Calu3 (cell line): ENCODE results near the gene CELA2A. TPM values are rescaled to one million over a fixed set of nuclear protein-coding genes. Genes with fewer than 3 reads are reported as not detected.

Experiments used
- BruUV-seq: library from RNA; stranded (reverse); fragments of 400-500 nt; replicated peaks from 2 replicates; lab custom pipeline; 2021; lab: Mats Ljungman, UMichigan
- CTCF ChIA-PET: fragments of 300-600 bp; sonication (Branson Sonifier 250); formaldehyde crosslinking; loops from one replicate; lab custom pipeline; 2022; ENCODE audit warnings: antibody characterized with exemption; lab: Charles Lee
- DNase-seq: peaks from one replicate; pipeline ENCODE4 v3.0.0; 2022
- H3K27ac Mint-ChIP-seq: one replicate; pipeline ENCODE4 v1.8.0; 2022; ENCODE audit warnings: mixed read lengths; ENCODE audit not compliant: unreplicated experiment
- H3K27me3 Mint-ChIP-seq: one replicate; pipeline ENCODE4 v1.8.0; 2022; ENCODE audit warnings: mixed read lengths; ENCODE audit not compliant: unreplicated experiment
- H3K36me3 Mint-ChIP-seq: one replicate; pipeline ENCODE4 v1.8.0; 2022; ENCODE audit warnings: mild to moderate bottlenecking, moderate library complexity, mixed read lengths; ENCODE audit not compliant: insufficient read depth, unreplicated experiment
- H3K4me1 Mint-ChIP-seq: one replicate; pipeline ENCODE4 v1.8.0; 2022; ENCODE audit warnings: mild to moderate bottlenecking, low read depth, mixed read lengths; ENCODE audit not compliant: unreplicated experiment
- H3K4me3 Mint-ChIP-seq: one replicate; pipeline ENCODE4 v1.8.0; 2022; ENCODE audit warnings: mild to moderate bottlenecking, low read depth, moderate library complexity, mixed read lengths; ENCODE audit not compliant: unreplicated experiment
- H3K9me3 Mint-ChIP-seq: one replicate; pipeline ENCODE4 v1.8.0; 2022; ENCODE audit warnings: low read depth, mixed read lengths; ENCODE audit not compliant: unreplicated experiment
- intact Hi-C: fragments of 100-400 bp; cut with micrococcal nuclease; formaldehyde crosslinking; loops from one replicate; pipeline ENCODE4 v1.10.0; 2022; ENCODE audit not compliant: unreplicated experiment
- total RNA-seq: library from RNA; stranded (reverse); gene quantifications from 2 replicates; pipeline ENCODE4 v1.2.3, GENCODE V29; 2022
- TF ChIP-seq, protein P1 (sequence below): fragments of 200-600 bp; IDR thresholded peaks from one replicate; pipeline ENCODE4 v1.8.0; 2022; ENCODE audit warnings: antibody characterized with exemption; ENCODE audit not compliant: unreplicated experiment

The CELA2A gene
- total RNA-seq, 1 experiment from 2014 or later = not detected

DNA sequence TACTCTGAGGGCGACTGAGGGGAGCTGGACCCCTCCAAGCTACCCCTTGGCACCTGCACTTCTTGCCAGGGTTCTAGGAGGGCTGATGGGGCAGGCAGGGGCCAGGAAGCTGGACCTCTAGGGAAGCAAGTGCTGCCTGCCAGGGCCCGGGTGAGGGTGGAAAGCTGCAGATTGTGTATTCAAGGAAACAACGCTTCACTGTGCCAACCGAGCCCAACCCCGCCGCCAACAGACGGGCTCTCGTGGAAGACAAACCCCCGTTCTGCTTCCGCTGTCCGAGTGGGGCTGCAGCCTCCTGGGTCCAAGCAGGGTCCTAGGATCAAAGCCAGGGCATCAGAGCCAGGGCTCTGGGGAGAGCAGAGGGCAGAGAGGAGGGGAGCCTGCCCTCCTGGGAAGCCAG is 43.7 kb upstream of the CELA2A start:
- TF ChIP-seq, protein P1, sequence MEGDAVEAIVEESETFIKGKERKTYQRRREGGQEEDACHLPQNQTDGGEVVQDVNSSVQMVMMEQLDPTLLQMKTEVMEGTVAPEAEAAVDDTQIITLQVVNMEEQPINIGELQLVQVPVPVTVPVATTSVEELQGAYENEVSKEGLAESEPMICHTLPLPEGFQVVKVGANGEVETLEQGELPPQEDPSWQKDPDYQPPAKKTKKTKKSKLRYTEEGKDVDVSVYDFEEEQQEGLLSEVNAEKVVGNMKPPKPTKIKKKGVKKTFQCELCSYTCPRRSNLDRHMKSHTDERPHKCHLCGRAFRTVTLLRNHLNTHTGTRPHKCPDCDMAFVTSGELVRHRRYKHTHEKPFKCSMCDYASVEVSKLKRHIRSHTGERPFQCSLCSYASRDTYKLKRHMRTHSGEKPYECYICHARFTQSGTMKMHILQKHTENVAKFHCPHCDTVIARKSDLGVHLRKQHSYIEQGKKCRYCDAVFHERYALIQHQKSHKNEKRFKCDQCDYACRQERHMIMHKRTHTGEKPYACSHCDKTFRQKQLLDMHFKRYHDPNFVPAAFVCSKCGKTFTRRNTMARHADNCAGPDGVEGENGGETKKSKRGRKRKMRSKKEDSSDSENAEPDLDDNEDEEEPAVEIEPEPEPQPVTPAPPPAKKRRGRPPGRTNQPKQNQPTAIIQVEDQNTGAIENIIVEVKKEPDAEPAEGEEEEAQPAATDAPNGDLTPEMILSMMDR = no peak
- no peak for DNase-seq
- H3K27me3 Mint-ChIP-seq = no peaks in the 10 kb centered on the region
- H3K27ac Mint-ChIP-seq = no peak overlapping the region
- no peaks in the 10 kb centered on the region for H3K9me3 Mint-ChIP-seq
- peaks cover 38% of the 10 kb centered on the region for H3K4me1 Mint-ChIP-seq
- H3K4me3 Mint-ChIP-seq = peak overlapping the region; percentile 79
- CTCF ChIA-PET = no interaction called here
- BruUV-seq = no TSS peak
- intact Hi-C loops = no loop called here
- peaks cover 54% of the 10 kb centered on the region for H3K36me3 Mint-ChIP-seq

DNA sequence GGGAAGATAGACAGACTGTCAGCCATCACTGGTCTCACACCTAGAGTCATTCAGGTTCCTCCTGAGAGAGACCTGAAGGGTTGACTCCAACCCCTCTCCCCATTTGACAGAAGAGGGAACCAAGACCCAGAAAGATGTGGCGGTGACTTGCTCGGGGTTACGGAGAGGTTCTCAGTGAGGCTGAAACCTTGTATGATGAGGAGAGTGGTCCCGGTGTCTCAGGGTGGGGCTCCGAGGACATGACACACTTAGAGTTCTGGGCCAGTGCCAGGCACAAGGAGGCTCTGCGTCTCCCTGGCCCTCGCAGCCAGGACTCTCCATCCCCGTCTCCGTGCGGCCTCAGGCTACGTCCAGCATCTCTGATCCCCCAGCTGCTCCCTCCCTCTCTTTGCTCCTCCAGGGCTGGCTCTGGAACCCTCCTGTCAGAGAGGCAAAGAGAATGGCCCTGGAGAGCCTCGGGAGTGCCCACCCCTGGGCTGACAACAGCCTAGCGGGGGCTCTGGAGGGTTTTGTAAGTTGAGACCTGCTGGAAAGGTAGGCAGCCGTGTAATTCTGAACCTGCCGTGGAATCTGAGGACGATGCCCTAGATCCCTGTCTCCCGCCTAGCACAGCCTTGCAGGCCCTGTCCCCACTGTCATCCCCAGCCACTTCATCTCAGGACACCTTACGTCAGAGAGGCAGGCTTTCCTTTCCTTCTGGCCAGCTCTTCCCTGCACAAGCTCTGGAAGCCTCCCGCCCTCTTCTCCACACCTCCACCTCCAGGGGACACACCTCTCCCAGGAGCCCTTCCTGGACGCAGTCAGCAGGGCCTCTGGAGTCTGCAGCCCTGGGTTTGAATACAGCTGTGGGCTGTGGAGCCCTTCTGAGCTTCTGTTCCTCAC is 42.7 kb upstream of the CELA2A start:
- Mint-ChIP-seq H3K36me3 (peaks cover 58% of the 10 kb centered on the region), H3K27me3 (no peaks in the 10 kb centered on the region), H3K9me3 (no peaks in the 10 kb centered on the region), H3K4me3 (no peak overlapping the region), H3K27ac (no peak overlapping the region), H3K4me1 (peaks cover 38% of the 10 kb centered on the region)
- intact Hi-C loops = no loop called here
- DNase-seq = no peak
- no TSS peak for BruUV-seq
- CTCF ChIA-PET = no interaction called here
- TF ChIP-seq, protein P1 = no peak

DNA sequence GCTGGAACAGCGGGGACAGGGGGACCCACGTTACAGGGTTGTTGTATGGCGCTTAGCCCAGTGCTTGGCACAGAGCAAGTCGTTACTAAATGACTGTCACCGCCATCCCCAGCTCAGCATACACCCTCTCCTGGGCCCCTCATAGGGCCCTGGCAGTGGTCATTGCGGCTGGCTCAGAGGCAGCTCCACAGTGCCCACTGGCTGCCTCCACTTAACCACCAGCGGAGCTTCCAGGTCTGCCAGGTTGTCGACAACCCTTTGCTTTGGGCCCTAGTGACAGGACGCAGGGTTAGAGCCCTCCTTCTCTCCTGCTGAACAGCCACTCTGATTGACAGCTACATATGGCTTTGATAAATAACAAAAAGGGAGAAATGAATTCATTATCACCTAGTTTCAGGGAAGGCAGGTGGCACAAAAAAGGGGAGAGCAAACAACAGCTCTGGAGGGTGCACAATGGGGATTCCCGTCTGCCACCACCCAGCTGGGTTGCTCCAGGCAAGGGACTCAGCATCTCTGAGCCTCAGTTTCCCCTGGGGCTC is 42.0 kb upstream of the CELA2A start:
- Mint-ChIP-seq H3K9me3 (no peaks in the 10 kb centered on the region), H3K27ac (no peak overlapping the region), H3K27me3 (no peaks in the 10 kb centered on the region), H3K36me3 (peaks cover 53% of the 10 kb centered on the region), H3K4me3 (no peak overlapping the region), H3K4me1 (peaks cover 38% of the 10 kb centered on the region)
- no peak for DNase-seq
- CTCF ChIA-PET = interaction anchor here (0.5 kb wide), 1 partner anchor 191 kb away, joined by 3 read pairs; no protein-coding TSS in a partner anchor
- BruUV-seq = no TSS peak
- intact Hi-C loops = no loop called here
- TF ChIP-seq, protein P1 = no peak

- no TSS peak for BruUV-seq
- DNase-seq = peak; percentile 70
- CTCF ChIA-PET = interaction anchor here (0.8 to 1.7 kb wide), 2 partner anchors 63 to 94 kb away, joined by 3 to 5 read pairs; no protein-coding TSS in a partner anchor
- TF ChIP-seq, protein P1 = no peak
- Mint-ChIP-seq H3K4me1 (peaks cover 30% of the 10 kb centered on the region), H3K36me3 (peaks cover 27% of the 10 kb centered on the region), H3K27me3 (no peaks in the 10 kb centered on the region), H3K4me3 (peak overlapping the region; percentile 55), H3K9me3 (no peaks in the 10 kb centered on the region), H3K27ac (peak overlapping the region; percentile 79)
- intact Hi-C loops = no loop called here
These were observed 39.2 kb upstream of the CELA2A start for GRCh38 chr1:15417059-15417934.
